GM21576 (cell line): Measurements from ENCODE around the gene POLR2H.
A peak's percentile ranks its signal among the peaks of the same experiment; 100 is the strongest.
"Not testable (repeated sequence)": the region's sequence is repeated elsewhere in the genome, so short reads cannot be mapped to it uniquely, and the experiment has no call there.

Source experiments
- ATAC-seq: cut with Tn5 transposase; IDR thresholded peaks from one replicate; pipeline ENCODE4 v1.9.1; 2021; ENCODE audit warnings: mild to moderate bottlenecking, moderate library complexity; ENCODE audit not compliant: unreplicated experiment

POLR2H gene

DNA sequence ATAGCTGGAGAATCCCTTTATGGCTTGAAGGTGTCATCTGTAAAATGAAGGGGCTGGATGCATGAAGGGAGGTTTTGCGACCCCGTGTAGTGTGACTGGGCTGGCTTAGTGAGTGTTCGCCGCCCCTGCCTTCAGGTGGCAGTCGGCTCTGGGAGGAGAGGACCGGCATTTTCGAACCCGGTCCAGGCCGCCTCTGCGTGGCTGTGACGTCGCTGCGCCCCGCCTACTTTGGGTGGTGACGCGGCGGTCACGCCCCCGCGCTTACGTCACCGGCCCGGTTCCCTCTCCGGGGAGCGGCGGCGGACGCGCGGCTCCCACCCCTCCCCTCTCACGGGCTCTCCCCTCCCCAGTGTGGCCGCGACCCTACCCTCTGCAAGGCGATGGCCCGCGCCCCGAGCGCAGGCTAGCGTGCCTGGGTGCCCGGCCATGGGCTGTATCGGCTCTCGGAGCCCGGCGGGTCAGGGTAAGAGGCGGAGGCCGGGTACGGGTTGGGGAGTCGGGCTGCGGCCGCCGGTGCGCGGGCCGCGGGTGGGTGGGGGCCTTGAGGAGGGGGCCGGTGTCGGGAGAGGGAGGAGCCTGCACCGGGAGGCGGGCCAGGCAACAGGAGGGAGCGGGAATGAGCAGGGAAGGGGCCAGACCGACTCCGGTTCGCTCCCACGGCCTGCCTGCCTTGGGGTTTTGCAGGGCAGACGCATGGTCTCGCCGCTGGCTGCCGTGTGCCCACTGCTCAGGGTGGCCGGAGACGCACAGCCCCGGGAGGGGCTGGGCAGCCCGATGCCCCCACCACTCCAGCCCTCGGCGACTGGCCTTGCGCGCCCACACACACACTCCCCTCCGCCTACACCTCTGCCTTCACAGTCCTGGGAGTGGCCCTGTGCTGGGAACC lies 25.6 kb upstream of the POLR2H start:
- peak; percentile 73 for ATAC-seq

DNA sequence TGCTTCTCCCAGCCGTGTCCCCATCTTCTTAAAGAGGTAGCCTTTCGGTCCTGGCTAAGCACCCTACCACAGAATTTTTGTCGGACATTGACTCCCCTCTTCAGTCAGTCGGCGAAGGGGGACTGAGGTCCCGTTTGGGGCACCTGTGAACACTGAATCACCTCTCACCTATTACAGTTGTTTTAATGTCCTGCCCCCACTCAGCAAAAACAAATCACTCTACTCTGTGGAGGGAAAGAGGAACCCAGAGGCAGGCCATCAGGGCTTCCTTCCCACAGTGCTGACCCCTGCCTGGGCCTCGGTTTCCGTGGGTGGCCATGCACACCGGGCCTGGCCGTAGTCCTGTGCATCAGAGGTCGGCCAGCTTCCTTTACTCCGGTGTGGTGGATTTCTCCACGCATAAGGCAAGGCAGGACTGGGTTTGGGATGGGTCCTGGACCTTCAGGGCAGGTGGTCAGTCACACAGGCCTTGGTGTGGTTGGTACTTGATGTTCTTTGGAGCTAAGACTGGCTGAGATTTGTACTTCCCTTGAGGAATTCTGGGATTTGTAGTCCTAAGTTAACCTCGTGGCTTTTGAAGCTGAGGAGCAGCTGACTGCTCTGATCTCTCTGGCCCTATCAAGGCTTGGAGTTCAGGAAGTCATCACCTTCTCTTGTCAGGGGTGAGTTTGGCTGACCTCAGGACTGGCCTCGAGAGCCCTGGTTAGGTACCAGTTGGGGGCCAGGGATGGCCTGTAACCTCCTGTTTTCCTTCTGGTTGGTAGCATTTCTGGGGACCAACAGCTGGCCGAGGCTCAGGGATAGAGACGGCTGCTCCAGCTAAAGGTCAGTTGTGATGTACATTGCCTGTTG lies 24.7 kb upstream of the POLR2H start:
- ATAC-seq, result no peak

DNA sequence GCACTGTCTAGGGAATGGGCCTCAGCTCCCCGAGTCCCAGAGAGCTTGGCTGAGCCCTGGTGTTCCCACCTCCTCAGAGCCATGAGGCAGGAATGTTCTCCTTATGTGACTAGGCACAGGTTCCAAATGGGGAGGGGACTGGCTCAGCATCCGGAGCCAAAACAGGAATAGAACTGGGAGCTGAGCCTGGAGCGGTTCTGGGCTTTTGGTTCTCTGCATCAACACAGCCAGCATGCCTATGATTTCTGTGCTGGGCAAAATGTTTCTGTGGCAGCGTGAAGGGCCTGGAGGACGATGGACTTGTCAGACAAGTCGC lies 24.2 kb upstream of the POLR2H start, which contains the start of gene FAM131A:
Gene FAM131A, plus strand, starts transcription at position 202 of the 316 bp plus-strand sequence. Its CDS starts 31 bp downstream, at position 233.
- no peak for ATAC-seq

DNA sequence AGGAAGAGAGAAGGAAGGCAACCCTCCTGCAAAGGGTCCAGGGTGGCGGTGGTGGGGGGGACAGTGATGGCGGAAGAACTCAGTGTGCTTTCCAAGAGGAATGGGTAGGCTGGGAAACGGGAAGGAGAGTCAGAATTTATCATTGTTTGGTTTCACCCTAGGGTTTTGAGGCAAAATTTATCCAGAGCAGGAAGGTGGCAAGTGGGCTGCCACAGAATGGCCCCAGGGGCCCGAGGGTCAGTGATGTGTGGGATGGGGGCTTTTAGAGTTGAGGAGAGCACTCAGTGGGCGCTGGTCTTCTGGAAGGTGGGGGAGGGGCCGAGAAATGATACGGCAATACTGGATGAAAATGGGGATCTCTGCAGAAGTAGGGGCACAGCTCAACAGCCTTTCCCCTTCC lies 23.5 kb upstream of the POLR2H start:
- ATAC-seq, result no peak

DNA sequence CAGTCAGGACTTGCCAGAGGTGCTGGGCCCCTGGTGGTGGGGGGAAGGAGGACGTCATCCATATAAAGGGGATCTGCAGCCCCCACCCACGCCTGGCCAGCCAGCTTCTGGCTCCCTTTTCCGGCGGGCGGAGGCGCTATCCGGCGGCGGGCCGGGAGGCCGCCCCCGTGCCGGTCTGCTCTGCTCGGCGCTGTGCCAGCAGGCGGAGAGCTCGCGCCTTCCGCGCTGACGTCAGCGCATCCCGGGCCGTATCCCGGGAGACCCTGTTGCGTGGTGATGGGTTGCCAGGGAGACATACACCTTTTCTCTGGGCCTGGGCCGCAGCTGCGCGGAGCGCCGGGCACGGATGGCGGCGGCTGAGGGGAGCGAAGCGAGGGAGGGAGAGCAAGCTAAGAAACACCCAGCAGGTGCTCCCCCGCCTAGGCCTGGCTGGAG lies 23.0 kb upstream of the POLR2H start:
- ATAC-seq, result no peak

DNA sequence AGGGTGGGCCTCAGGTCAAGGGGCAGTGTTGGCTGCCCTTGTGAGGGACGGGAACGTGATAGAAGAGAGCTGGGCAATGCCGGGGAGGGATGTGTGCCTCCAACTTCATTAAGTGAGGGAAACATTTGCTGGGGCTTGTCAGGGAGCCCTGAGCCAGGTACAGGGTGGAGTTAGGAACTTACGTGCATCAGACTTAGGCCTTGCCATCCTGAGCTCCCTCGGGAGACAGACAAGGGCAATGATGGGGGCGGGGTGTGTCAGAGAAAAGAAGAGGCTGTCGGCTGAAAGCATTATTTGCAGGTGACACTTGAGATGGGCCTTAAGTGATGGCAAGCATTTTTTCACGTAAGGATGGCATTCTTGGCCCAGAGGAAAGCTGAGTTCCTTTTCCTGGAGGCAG lies 22.5 kb upstream of the POLR2H start:
- no peak for ATAC-seq

DNA sequence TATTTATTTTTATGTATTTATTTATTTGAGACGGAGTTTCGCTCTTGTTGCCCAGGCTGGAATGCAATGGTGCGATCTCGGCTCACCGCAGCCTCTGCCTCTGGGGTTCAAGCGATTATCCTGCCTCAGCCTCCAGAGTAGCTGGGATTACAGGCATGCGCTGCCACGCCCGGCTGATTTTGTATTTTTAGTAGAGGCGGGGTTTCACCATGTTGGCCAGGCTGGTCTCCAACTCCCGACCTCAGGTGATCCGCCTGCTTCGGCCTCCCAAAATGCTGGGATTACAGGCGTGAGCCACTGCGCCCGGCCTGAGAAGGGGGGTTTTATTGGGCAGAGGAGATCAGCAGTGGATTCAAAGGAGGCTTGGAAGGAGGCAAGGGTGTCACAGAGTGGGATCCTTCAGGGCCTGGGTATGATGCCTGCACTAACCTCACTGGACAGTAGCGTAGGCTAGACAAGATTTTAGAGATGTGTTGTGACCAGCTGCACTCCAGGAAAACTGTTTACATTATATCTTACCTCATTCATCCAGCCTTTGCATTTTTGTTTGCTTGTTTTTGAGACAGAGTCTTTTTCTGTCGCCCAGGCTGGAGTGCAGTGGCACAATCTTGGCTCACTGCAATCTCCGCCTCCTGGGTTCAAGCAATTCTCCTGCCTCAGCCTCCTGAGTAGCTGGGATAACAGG lies 21.9 kb upstream of the POLR2H start:
- ATAC-seq, result not testable (repeated sequence)

DNA sequence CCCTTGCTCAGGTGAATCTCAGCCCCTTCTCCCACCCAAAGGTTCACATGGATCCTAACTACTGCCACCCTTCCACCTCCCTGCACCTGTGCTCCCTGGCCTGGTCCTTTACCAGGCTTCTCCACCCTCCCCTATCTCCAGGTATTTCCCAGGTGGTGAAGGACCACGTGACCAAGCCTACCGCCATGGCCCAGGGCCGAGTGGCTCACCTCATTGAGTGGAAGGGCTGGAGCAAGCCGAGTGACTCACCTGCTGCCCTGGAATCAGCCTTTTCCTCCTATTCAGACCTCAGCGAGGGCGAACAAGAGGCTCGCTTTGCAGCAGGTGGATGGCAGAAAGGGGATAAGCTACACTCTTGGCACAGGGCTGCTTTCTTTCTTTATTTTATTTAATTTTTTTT lies 19.6 kb upstream of the POLR2H start:
- ATAC-seq, result no peak

DNA sequence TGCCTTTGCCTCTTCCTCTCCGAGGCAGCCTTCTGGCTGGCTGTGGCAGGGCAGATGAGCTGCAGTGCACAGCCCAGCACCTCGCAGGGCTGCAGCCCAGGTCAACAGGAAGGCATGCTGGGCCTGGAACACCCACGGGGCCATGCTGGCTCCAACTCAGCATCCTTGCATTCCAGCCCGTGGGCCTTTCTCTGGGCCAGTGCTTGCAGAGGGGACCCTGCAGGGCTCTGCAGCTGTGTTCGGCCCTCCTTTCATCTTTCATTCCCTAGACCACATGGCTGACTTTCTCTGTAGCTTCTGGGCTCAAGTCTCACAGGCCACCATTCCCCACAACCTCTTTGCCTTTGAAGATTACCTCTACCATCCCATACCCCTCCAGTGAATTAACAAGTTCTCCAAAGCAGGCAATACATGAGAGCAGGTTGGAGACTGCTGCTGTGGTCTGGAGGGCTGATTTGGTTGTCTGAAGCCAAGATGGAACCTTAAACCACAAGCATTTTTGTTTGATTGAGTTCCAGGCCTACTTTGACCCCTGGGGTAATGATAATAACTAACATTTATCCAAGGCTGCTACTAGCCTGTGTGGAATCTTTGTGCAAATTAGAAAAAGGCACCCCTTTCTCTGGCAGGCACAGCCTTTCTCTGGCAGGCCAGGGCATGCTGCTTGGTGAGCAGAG lies 18.2 kb upstream of the POLR2H start:
- no peak for ATAC-seq

DNA sequence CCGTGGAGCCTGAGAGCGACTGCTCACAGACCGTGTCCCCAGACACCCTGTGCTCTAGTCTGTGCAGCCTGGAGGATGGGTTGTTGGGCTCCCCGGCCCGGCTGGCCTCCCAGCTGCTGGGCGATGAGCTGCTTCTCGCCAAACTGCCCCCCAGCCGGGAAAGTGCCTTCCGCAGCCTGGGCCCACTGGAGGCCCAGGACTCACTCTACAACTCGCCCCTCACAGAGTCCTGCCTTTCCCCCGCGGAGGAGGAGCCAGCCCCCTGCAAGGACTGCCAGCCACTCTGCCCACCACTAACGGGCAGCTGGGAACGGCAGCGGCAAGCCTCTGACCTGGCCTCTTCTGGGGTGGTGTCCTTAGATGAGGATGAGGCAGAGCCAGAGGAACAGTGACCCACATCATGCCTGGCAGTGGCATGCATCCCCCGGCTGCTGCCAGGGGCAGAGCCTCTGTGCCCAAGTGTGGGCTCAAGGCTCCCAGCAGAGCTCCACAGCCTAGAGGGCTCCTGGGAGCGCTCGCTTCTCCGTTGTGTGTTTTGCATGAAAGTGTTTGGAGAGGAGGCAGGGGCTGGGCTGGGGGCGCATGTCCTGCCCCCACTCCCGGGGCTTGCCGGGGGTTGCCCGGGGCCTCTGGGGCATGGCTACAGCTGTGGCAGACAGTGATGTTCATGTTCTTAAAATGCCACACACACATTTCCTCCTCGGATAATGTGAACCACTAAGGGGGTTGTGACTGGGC lies 16.8 kb upstream of the POLR2H start:
- ATAC-seq, result no peak

DNA sequence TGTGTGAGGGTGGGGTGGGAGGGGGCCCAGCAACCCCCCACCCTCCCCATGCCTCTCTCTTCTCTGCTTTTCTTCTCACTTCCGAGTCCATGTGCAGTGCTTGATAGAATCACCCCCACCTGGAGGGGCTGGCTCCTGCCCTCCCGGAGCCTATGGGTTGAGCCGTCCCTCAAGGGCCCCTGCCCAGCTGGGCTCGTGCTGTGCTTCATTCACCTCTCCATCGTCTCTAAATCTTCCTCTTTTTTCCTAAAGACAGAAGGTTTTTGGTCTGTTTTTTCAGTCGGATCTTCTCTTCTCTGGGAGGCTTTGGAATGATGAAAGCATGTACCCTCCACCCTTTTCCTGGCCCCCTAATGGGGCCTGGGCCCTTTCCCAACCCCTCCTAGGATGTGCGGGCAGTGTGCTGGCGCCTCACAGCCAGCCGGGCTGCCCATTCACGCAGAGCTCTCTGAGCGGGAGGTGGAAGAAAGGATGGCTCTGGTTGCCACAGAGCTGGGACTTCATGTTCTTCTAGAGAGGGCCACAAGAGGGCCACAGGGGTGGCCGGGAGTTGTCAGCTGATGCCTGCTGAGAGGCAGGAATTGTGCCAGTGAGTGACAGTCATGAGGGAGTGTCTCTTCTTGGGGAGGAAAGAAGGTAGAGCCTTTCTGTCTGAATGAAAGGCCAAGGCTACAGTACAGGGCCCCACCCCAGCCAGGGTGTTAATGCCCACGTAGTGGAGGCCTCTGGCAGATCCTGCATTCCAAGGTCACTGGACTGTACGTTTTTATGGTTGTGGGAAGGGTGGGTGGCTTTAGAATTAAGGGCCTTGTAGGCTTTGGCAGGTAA lies 16.0 kb upstream of the POLR2H start:
- no peak for ATAC-seq

DNA sequence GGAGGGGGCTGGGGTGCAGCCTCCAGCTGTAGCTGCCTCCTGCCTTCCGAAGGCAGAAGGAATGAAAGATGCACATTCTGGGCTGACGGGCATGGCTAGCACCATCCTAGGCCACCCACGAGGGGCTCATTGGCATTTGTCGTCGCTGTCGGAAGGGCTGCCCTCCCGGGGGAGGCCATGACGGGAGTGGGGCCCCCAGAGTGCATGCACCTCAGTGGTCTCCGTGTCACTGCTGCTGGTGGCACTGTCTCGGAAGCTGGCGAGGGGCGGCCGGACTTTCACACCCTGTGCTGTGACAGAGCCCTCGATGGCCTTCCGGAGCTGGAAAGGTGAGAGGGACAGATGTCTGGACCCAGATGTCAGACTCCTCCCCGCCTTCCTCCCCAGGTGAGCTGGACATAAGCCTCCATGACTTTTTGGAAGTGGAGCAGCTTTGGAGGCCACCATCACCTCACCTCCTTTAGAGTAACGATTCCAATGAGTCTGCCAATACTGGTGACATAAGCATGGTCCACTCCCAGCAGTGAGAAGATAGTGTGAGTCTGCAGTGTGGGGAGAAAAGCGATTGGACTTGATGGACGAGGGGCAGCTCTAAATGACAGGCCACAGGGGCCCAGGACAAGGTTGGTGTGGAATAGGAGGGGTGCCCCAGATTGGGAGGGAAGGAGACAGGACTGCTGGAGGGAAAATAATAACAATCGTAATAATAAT lies 14.9 kb upstream of the POLR2H start:
- ATAC-seq, result no peak

DNA sequence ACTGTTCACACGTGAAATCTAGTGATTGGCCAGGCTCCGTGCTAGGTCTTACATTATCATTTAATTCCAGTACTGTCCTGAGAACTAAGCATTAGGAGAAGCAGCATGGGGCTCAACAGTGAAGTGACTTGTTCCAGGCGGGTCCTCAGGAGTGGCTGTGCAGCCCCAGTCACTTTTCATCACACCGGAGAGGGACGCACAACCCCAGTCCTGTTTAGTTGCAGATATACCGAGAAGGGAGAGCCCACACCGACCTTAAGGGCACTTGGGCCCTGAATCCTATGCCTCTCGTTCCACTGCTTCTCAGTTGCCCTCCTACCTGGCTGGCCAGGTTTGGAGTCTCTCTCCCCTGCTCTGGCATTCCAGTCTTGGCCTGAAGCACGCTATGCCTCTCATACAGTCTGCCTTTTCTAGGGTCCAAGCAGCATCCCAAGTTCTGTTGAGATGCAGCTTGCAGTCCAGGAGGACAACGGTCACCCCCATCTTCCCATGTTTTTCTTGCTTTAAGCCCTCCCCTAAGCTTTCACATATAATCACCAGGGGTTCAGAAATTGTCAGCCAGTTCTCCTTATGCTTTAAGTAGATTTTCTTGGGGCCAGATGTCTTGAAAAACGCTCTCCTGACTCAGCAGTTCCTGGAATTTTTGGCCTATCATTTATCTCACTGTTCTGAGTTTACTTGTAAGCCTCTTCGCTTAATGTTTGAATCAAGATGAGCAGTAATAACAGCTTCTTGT lies 14.0 kb upstream of the POLR2H start:
- ATAC-seq, result no peak

DNA sequence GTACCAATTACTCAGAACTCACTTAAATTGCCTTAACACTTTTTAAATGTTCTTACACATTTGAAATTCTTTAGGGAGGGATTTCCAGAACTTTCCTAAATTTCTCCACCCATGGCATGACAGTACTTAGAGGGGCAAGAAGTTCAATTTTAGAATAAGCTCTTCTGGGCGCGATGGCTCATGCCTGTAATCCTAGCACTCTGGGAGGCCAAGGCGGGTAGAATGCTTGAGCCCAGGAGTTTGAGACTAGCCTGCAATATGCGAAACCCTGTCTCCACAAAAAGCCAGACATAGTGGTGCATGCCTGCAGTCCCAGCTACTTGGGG lies 13.5 kb upstream of the POLR2H start:
- ATAC-seq, result no peak

DNA sequence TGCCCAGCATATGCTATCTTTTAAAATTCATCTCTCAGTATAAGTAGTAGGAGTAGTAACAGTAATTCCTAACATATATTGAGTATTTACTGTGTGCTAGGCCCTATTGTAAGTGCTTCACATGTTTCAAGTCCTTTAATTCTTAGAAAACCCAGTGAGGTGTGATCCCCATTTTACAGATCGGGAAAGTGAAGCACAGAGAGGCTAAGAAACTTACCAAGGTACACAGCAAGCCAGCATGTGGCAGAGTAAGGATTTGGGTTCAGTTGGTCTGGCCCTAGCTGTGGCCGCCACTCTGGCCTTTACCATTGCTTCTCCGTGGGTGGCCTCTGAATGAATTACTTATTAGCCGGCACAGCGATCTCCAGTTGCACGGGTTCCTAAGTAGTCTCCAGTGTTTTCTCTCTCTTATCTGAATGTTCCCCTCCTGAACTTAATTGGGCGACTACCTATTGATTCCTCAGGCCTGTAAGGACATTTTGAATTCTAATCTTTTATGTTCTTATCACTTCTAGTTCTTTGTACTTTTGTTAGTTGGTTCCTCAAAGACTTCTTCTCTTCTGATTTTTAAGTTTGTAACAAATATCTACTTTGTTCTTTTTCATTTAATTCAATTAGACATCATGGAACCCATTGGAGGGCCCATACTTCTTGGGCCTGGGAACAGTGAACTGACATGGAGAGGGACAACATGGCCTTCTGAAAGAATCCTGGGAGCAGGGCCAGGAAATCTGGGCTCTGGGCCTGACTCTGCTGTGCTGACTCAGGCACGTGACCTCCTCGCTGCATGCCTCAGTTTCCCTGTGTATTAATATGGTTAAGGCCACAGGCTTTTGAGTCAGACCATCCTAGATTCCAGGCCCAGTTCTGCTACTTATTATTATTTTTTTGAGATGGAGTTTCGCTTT lies 11.7 kb upstream of the POLR2H start:
- ATAC-seq, result no peak

DNA sequence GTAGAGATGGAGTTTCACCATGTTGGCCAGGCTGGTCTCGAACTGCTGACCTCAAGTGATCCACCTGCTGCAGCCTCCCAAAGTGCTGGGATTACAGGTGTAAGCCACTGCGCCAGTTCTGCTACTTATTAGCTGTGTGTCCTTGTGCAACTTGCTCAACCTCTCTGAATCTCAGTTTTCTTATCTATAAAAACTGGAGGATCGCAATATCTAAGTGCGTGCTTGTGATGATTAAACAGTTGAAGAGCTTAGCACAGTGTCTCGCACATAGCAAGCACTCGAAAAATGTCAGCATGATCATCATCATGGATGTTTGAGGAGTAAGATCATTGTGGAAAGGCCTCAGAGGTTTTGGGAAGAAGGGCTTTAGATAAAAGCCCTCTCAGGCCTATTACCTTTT lies 10.9 kb upstream of the POLR2H start:
- ATAC-seq, result no peak

DNA sequence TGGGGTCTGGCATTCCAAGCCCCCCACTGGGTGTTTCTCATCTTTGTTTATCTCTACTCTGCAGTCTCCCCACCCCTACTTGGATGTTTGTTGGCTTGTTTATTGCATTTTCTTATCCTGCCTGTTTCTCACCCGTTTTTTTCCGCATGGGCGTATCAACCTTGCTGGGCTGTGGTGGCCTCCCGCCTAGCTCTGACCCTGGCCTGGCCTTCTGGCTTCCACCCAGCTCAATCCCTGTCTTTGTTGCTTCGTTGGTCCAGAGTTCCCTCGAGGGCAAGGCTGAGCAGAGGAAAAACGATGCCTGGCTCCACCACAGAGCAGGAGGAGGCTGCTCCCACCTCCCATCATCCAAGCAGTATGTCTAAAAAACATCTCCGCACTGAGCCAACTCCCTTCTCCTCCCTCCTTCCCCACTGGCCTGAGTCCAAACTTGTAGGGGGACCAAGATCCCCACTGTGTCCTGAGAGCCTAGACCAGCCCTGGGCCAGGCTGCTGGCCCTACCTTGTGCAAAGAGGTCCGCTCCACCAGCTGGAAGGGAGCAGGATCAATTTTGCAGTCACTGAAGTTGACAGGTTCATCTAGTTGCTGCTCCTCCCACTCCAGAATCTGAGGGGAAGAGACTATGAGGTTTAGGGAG lies 9.9 kb upstream of the POLR2H start:
- ATAC-seq, result no peak
